Gastroesophageal sphincter (tissue), 4 donors: ENCODE measurements around the gene ANAPC16. TPM values are rescaled to one million over a fixed set of nuclear protein-coding genes. Genes with fewer than 3 reads are reported as not detected.
A peak's percentile ranks its signal among the peaks of the same experiment; 100 is the strongest.

Experiments used
- ATAC-seq: fragments of 150-250 bp; one replicate; pipeline ENCODE4 v1.9.1; 2016; ENCODE audit warnings: mild to moderate bottlenecking, moderate library complexity
- H3K27ac ChIP-seq, 4 donors: fragments of 200-600 bp; sonication (generic) in 3 of 4; 1 replicate in 3 of 4; 2 replicates in 1 of 4; pipeline ENCODE4 v1.5.1; 2016 to 2019
- H3K27me3 ChIP-seq: fragments of 200-600 bp; sonication (generic); one replicate; pipeline ENCODE4 v1.5.1; 2019
- H3K36me3 ChIP-seq, 2 donors: fragments of 200-600 bp; sonication (generic); one replicate each; pipeline ENCODE4 v1.5.1; 2019; ENCODE audit warnings: control low read depth in 1 of 2
- H3K4me1 ChIP-seq, 3 donors: fragments of 200-600 bp; sonication (generic); 1 replicate in 2 of 3; 2 replicates in 1 of 3; pipeline ENCODE4 v1.5.1; 2016 to 2019; ENCODE audit warnings: control low read depth in 2 of 3
- H3K4me3 ChIP-seq, 2 donors: fragments of 200-600 bp; sonication (generic); one replicate each; pipeline ENCODE4 v1.5.1; 2019; ENCODE audit warnings: mild to moderate bottlenecking in 1 of 2, moderate library complexity in 1 of 2
- H3K9me3 ChIP-seq, 3 donors: fragments of 200-600 bp; sonication (generic); one replicate each; pipeline ENCODE4 v1.5.1; 2017 to 2019; ENCODE audit warnings: control low read depth in 2 of 3
- CTCF ChIP-seq, 4 experiments: fragments of 200-600 bp in 2 of 4; fragments of 450-650 bp in 2 of 4; sonication (generic) in 1 of 4; IDR thresholded peaks; one replicate each; pipeline ENCODE4 v1.5.1; 2017 to 2019; ENCODE audit warnings: antibody characterized with exemption in 4 of 4, mild to moderate bottlenecking in 2 of 4, moderate library complexity in 2 of 4
- EP300 ChIP-seq: sonication (generic); formaldehyde crosslinking; IDR thresholded peaks from one replicate; pipeline ENCODE4 v1.6.1; 2017; ENCODE audit warnings: antibody characterized with exemption, mild to moderate bottlenecking
- POLR2A ChIP-seq, 2 donors: fragments of 450-650 bp; IDR thresholded peaks; one replicate each; pipeline ENCODE4 v1.6.1; 2017; ENCODE audit warnings: antibody characterized with exemption in 2 of 2, mild to moderate bottlenecking in 2 of 2, moderate library complexity in 1 of 2
- POLR2AphosphoS5 ChIP-seq: sonication (generic); formaldehyde crosslinking; IDR thresholded peaks from one replicate; pipeline ENCODE4 v1.6.1; 2017; ENCODE audit warnings: antibody characterized with exemption
- WGBS, 2 donors: methylation state at CpG; one replicate each; pipeline ENCODE4 v1.1.5; 2018; ENCODE audit warnings: low coverage in 1 of 2; 5-methylcytosine and 5-hydroxymethylcytosine counted together
- total RNA-seq, 4 donors: library from RNA; depleted of rRNA; stranded (reverse); fragments of >200 nt; gene quantifications; one replicate each; pipeline ENCODE4 v1.1.0, GENCODE V29; 2016

The ANAPC16 gene
- total RNA-seq, 4 donors from 2014 or later = 133 to 196 (median 156) TPM

- no peak for ATAC-seq
- H3K27ac ChIP-seq = no peak overlapping the region
- H3K9me3 ChIP-seq = no peaks in the 10 kb centered on the region
- peaks cover 0 to 9% of the 10 kb centered on the region in 2 donors for H3K36me3 ChIP-seq
- no peak for TF ChIP-seq CTCF (IDR thresholded peaks at IDR 0.05)
- TF ChIP-seq POLR2AphosphoS5 = no peak
- no peak for TF ChIP-seq EP300
- no peak for TF ChIP-seq POLR2A (IDR thresholded peaks at IDR 0.05)
- no peaks in the 10 kb centered on the region for H3K27me3 ChIP-seq
- peaks cover 0 to 20% (median 4%) of the 10 kb centered on the region in 3 donors for H3K4me1 ChIP-seq
- WGBS, 2 donors = 66 to 70% methylated on average over 4 of the region's 7 CpGs
- no peak overlapping the region for H3K4me3 ChIP-seq
Measured at GRCh38 chr10:72171175-72171630, 44.6 kb upstream of the ANAPC16 start.

- peaks cover 0 to 16% of the 10 kb centered on the region in 2 donors for H3K36me3 ChIP-seq
- no peak overlapping the region for H3K27ac ChIP-seq
- no peaks in the 10 kb centered on the region for H3K9me3 ChIP-seq
- H3K27me3 ChIP-seq = no peaks in the 10 kb centered on the region
- H3K4me1 ChIP-seq = peaks cover 0 to 20% (median 4%) of the 10 kb centered on the region in 3 donors
- ATAC-seq = no peak
- TF ChIP-seq CTCF (IDR thresholded peaks at IDR 0.05) (no peak), POLR2A (IDR thresholded peaks at IDR 0.05) (no peak), POLR2AphosphoS5 (no peak), EP300 (no peak)
- WGBS, 2 donors = 70 to 97% methylated on average over 3 of the region's 3 CpGs
- H3K4me3 ChIP-seq = no peak overlapping the region
Measured at GRCh38 chr10:72173262-72173618, 42.6 kb upstream of the ANAPC16 start.

- Histone ChIP-seq H3K4me3 (no peak overlapping the region), H3K27ac (no peak overlapping the region), H3K4me1 (peaks cover 0 to 20% (median 4%) of the 10 kb centered on the region in 3 donors), H3K36me3 (peaks cover 0 to 18% of the 10 kb centered on the region in 2 donors), H3K9me3 (no peaks in the 10 kb centered on the region), H3K27me3 (no peaks in the 10 kb centered on the region)
- TF ChIP-seq EP300 (no peak), POLR2A (IDR thresholded peaks at IDR 0.05) (no peak), CTCF (IDR thresholded peaks at IDR 0.05) (no peak), POLR2AphosphoS5 (no peak)
- no peak for ATAC-seq
- WGBS, 2 donors = 63 to 82% methylated on average over 7 of the region's 7 CpGs
Measured at GRCh38 chr10:72173619-72174296, 42.1 kb upstream of the ANAPC16 start.

- Histone ChIP-seq H3K4me3 (no peak overlapping the region), H3K27ac (no peak overlapping the region), H3K36me3 (peaks cover 0 to 18% of the 10 kb centered on the region in 2 donors), H3K9me3 (no peaks in the 10 kb centered on the region), H3K27me3 (no peaks in the 10 kb centered on the region), H3K4me1 (peaks cover 0 to 20% (median 4%) of the 10 kb centered on the region in 3 donors)
- ATAC-seq = no peak
- TF ChIP-seq POLR2A (IDR thresholded peaks at IDR 0.05) (no peak), EP300 (no peak), POLR2AphosphoS5 (no peak), CTCF (IDR thresholded peaks at IDR 0.05) (no peak)
Measured at GRCh38 chr10:72174297-72174662, 41.5 kb upstream of the ANAPC16 start.

- Histone ChIP-seq H3K9me3 (no peaks in the 10 kb centered on the region), H3K27me3 (no peaks in the 10 kb centered on the region), H3K4me3 (no peak overlapping the region), H3K4me1 (peaks cover 0 to 18% (median 4%) of the 10 kb centered on the region in 3 donors), H3K27ac (peak overlapping the region in 1 of 4 donors; percentile 28), H3K36me3 (peaks cover 0 to 17% of the 10 kb centered on the region in 2 donors)
- no peak for TF ChIP-seq EP300
- TF ChIP-seq CTCF (IDR thresholded peaks at IDR 0.05) = no peak
- TF ChIP-seq POLR2AphosphoS5 = no peak
- no peak for TF ChIP-seq POLR2A (IDR thresholded peaks at IDR 0.05)
- WGBS, 2 donors = 19 to 40% methylated on average over 1 of the region's 1 CpG
- no peak for ATAC-seq
Measured at GRCh38 chr10:72175149-72175548, 40.7 kb upstream of the ANAPC16 start.
